ENCODE results near the gene TMEM132C. TPM values are rescaled to one million over a fixed set of nuclear protein-coding genes. Genes with fewer than 3 reads are reported as not detected.

TMEM132C gene
- total RNA-seq, 1 donor from 2014 or later = not detected

DNA sequence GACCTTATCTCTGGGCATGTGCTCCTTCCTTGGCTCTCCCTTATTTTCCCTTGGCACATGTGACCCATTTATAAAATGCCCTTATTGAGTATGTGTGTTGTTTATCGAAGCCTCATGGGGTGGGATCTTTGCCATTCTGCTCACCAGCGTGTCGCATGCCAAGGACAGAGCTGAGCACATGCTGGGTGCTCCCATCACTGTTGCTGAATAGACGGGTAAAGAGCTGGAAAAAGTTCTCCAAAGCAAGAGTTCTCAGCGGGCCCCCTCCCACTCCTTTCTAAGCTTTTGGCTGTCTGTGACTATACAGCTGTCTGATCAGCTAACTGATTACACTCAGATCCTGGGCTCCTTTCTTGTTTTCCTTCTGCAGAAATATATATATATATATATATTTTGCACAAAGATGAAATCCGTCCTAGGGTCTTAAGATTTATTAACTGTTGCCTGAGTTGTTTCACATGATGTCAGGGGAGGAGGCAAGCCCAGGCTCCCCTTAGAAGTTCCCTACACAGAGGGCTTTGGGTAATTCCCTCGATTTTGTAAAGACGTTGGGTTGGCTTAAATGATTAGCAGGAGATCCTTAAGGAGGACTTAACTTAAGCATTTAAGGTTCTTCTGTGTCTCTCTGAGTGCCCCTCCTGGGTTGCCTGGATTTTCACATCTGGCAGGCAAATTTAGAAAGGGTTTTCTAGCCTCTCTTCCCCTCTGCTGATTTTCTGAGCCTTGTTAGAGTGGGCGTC is 71.6 kb downstream of the TMEM132C start:
- DNase-seq (ENCODE audit: low read depth in 2 of 2) = no peak

GRCh38 chr12:128339126-128339520 is 72.2 kb downstream of the TMEM132C start:
- DNase-seq (ENCODE audit: low read depth in 2 of 2) = no peak

GRCh38 chr12:128339631-128340030 is 72.7 kb downstream of the TMEM132C start:
- no peak for DNase-seq (ENCODE audit: low read depth in 2 of 2)

GRCh38 chr12:128353301-128353700 is 86.3 kb downstream of the TMEM132C start:
- no peak for DNase-seq (ENCODE audit: low read depth in 2 of 2)

DNA sequence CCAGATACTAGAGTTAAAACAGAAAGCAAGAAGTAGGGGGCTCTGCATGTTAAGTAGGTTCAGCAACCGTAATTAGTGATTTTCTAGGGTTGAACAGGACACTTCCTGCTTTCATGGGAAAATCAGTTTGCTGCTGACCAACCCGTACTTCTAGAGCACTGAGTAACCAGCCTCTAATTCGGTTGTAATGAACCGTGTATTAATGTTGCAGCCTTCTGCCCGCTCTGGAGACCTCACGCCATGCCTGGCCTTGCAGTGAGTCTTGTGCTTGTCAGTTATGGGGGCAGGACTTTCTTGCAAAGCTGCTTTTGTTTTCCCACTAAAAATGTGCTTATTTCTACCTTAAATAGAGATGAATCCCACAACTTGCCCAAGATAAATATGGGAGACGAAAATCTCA is 89.6 kb downstream of the TMEM132C start:
- DNase-seq (ENCODE audit: low read depth in 2 of 2) = no peak

- DNase-seq (ENCODE audit: low read depth in 2 of 2) = no peak
These were observed 94.5 kb downstream of the TMEM132C start for GRCh38 chr12:128361400-128361995.

- no peak for DNase-seq (ENCODE audit: low read depth in 2 of 2)
These were observed 98.1 kb downstream of the TMEM132C start for GRCh38 chr12:128365032-128365431.

GRCh38 chr12:128365651-128366231 is 98.8 kb downstream of the TMEM132C start:
- DNase-seq (ENCODE audit: low read depth in 2 of 2) = no peak

GRCh38 chr12:128367961-128368360 is 101.0 kb downstream of the TMEM132C start:
- no peak for DNase-seq (ENCODE audit: low read depth in 2 of 2)

DNA sequence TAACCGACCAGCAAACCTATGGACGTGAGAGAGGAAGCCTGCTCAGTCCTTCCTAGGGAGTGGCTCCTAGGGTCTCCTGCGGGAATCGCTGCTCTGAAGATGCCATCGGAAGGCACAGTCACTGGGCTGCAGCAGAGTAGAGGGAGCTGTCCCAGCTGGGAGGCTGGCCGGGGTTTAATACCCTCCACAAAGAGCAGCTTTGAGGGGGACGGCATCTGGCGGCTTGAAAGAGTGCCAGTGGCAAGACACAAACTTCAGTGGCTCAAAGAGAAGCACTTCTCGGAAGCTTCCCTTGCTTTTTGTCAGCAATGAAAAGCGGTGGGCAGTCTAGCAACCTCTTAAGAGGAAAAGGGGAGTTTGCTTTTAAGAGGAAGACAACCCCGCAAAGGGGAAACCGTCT is 114.6 kb downstream of the TMEM132C start:
- no peak for DNase-seq (ENCODE audit: low read depth in 2 of 2)

DNA sequence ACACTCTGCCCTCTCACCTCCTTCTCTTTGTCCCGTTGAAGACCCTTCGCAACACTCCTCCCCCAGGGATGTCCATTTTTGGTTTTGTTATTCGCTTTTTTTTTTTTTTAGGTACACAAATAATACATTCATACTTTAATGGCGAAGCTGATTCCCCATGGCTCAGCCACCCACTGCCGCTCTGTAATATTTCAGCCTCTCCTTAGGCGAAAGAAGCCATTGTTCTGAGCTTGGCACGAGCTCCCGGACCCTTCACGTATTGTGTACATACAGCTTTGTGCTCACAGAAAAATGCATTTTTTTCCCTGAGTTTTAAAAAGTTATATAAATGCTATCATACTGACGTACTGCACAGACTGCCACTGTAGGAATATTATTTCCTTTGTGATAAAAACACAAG is 115.0 kb downstream of the TMEM132C start:
- no peak for DNase-seq (ENCODE audit: low read depth in 2 of 2)

DNA sequence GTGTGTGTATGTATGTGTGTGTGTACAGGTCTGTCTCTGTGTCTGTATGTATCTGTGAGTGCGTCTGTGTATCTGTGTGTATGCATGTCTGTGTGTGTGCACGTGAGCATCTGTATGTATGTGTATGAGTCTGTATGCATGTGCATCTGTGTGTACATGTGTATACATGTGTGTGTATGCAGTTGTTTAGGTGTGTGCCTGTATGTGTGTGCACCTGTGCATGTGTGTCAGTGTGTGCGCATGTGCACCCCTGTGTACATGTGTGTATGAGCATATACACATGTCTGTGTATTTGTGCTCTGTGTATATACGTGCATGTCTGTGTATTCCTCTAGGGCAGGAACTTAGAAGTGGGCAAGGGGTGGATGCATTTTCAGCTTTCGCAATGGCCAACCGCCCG is 116.0 kb downstream of the TMEM132C start:
- no peak for DNase-seq (ENCODE audit: low read depth in 2 of 2)

- no peak for DNase-seq (ENCODE audit: low read depth in 2 of 2)
These were observed 116.5 kb downstream of the TMEM132C start for GRCh38 chr12:128383357-128383937.

- DNase-seq (ENCODE audit: low read depth in 2 of 2) = no peak
These were observed 118.8 kb downstream of the TMEM132C start for GRCh38 chr12:128385736-128386135.

GRCh38 chr12:128387811-128388422 is 120.9 kb downstream of the TMEM132C start:
- DNase-seq (ENCODE audit: low read depth in 2 of 2) = no peak

DNA sequence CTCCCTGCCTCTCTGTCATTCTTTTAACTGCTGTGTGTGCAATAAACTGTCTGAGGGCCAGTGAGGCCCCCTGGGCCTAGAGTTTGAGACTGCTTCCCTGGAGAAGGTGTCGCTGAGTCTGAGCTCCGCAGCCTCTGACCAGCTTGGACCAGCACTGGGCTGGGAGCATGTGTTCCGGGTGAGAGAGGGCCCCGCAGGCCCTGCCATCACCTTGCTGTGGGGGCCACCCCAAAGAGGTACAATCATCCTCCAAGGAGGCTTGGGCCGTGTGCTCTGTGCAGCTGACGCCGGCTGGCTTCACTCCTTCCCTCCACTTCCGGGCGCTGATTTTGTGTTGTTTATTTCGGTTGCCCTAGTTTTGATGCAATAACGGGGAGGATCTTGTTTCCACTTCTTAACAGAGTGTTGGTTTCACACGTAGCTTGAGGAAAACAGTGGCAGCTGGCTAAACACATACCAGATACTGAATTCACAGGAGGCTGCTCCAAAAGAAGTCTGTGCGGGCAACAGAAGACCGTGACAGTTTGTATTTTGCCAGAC is 121.6 kb downstream of the TMEM132C start:
- no peak for DNase-seq (ENCODE audit: low read depth in 2 of 2)

DNA sequence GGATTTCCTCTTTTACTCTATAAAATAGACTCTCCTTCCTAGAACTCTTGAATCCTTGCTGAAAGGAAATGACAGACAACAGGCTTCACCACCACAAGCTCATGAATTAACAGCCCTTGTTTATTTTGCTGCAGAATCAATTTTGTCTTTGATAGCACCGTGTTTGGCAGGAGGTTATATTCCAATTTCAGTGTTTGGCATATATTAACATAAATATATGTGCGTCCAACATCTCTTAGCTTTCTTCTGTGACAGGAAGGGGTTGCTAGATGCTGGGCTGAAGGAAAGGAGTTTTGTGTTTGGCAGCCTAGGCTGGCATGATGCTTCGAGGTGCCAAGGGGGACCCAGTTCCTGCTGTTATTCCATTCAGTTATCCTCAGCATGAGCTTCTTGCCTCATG is 126.4 kb downstream of the TMEM132C start:
- DNase-seq (ENCODE audit: low read depth in 2 of 2) = no peak

- DNase-seq (ENCODE audit: low read depth in 2 of 2) = no peak
These were observed 127.2 kb downstream of the TMEM132C start for GRCh38 chr12:128394137-128394536.

GRCh38 chr12:128399253-128399652 is 132.3 kb downstream of the TMEM132C start:
- no peak for DNase-seq (ENCODE audit: low read depth in 2 of 2)

- DNase-seq (ENCODE audit: low read depth in 2 of 2) = no peak
These were observed 135.7 kb downstream of the TMEM132C start for GRCh38 chr12:128402486-128403243.

GRCh38 chr12:128408669-128409068 is 141.7 kb downstream of the TMEM132C start:
- no peak for DNase-seq (ENCODE audit: low read depth in 2 of 2)

Measured in lung microvascular endothelial cell (primary cell).